Measurements from ENCODE around the gene TRIO. TPM values are rescaled to one million over a fixed set of nuclear protein-coding genes. Genes with fewer than 3 reads are reported as not detected.

Gene TRIO
- total RNA-seq, 4 donors from 2014 or later = 112 to 155 (median 145) TPM

- no peaks in the 10 kb centered on the region for H3K27me3 ChIP-seq
- WGBS = 97% methylated on average over 4 of the region's 4 CpGs
- no peak for TF ChIP-seq POLR2AphosphoS5 (IDR thresholded peaks at IDR 0.05)
- no peak for TF ChIP-seq EP300 (IDR thresholded peaks at IDR 0.05)
- TF ChIP-seq CTCF (IDR thresholded peaks at IDR 0.05) = no peak
- no peak for TF ChIP-seq POLR2A (IDR thresholded peaks at IDR 0.05; ENCODE audit: low read depth)
- H3K9me3 ChIP-seq = no peaks in the 10 kb centered on the region
- H3K4me3 ChIP-seq = no peak overlapping the region
- intact Hi-C loops (cut with DNase I) = no loop called here
- no peak for DNase-seq (ENCODE audit: extremely low spot score)
- no peaks in the 10 kb centered on the region for H3K4me1 ChIP-seq
- no peaks in the 10 kb centered on the region for H3K36me3 ChIP-seq
- no peak overlapping the region for H3K27ac ChIP-seq (replicated peaks in 1 of 4)
These were observed 23.0 kb upstream of the TRIO start for GRCh38 chr5:14120176-14120575.

- no peak for DNase-seq (ENCODE audit: extremely low spot score)
- no peaks in the 10 kb centered on the region for H3K4me1 ChIP-seq
- WGBS = 96% methylated on average over 1 of the region's 1 CpG
- H3K9me3 ChIP-seq = no peaks in the 10 kb centered on the region
- intact Hi-C loops (cut with DNase I) = no loop called here
- no peak overlapping the region for H3K4me3 ChIP-seq
- TF ChIP-seq POLR2AphosphoS5 (IDR thresholded peaks at IDR 0.05) = no peak
- H3K36me3 ChIP-seq = no peaks in the 10 kb centered on the region
- H3K27me3 ChIP-seq = no peaks in the 10 kb centered on the region
- H3K27ac ChIP-seq (replicated peaks in 1 of 4) = no peak overlapping the region
These were observed 21.6 kb upstream of the TRIO start for GRCh38 chr5:14121552-14121951.

GRCh38 chr5:14122089-14122488 is 21.1 kb upstream of the TRIO start:
- no peak for TF ChIP-seq EP300 (IDR thresholded peaks at IDR 0.05)
- TF ChIP-seq POLR2A (IDR thresholded peaks at IDR 0.05; ENCODE audit: low read depth) = no peak
- intact Hi-C loops (cut with DNase I) = no loop called here
- Histone ChIP-seq H3K27ac (replicated peaks in 1 of 4) (no peak overlapping the region), H3K27me3 (no peaks in the 10 kb centered on the region), H3K9me3 (no peaks in the 10 kb centered on the region), H3K36me3 (no peaks in the 10 kb centered on the region), H3K4me3 (no peak overlapping the region), H3K4me1 (no peaks in the 10 kb centered on the region)
- WGBS = 98% methylated on average over 4 of the region's 4 CpGs
- no peak for DNase-seq (ENCODE audit: extremely low spot score)

GRCh38 chr5:14123551-14123950 is 19.6 kb upstream of the TRIO start:
- Histone ChIP-seq H3K36me3 (no peaks in the 10 kb centered on the region), H3K4me3 (no peak overlapping the region), H3K27ac (replicated peaks in 1 of 4) (no peak overlapping the region), H3K4me1 (no peaks in the 10 kb centered on the region), H3K27me3 (no peaks in the 10 kb centered on the region), H3K9me3 (no peaks in the 10 kb centered on the region)
- WGBS = 94% methylated on average over 4 of the region's 4 CpGs
- intact Hi-C loops (cut with DNase I) = no loop called here
- TF ChIP-seq CTCF (IDR thresholded peaks at IDR 0.05) (no peak), POLR2A (IDR thresholded peaks at IDR 0.05; ENCODE audit: low read depth) (no peak), EP300 (IDR thresholded peaks at IDR 0.05) (no peak), POLR2AphosphoS5 (IDR thresholded peaks at IDR 0.05) (no peak)
- DNase-seq (ENCODE audit: extremely low spot score) = no peak

- Histone ChIP-seq H3K36me3 (no peaks in the 10 kb centered on the region), H3K4me1 (no peaks in the 10 kb centered on the region), H3K27me3 (no peaks in the 10 kb centered on the region), H3K4me3 (no peak overlapping the region), H3K9me3 (no peaks in the 10 kb centered on the region), H3K27ac (replicated peaks in 1 of 4) (no peak overlapping the region)
- TF ChIP-seq CTCF (IDR thresholded peaks at IDR 0.05) (no peak), EP300 (IDR thresholded peaks at IDR 0.05) (no peak), POLR2AphosphoS5 (IDR thresholded peaks at IDR 0.05) (no peak), POLR2A (IDR thresholded peaks at IDR 0.05; ENCODE audit: low read depth) (no peak)
- 93% methylated on average over 5 of the region's 5 CpGs for WGBS
- intact Hi-C loops (cut with DNase I) = no loop called here
- no peak for DNase-seq (ENCODE audit: extremely low spot score)
These were observed 19.1 kb upstream of the TRIO start for GRCh38 chr5:14123974-14124482.

- Histone ChIP-seq H3K4me1 (no peaks in the 10 kb centered on the region), H3K27ac (replicated peaks in 1 of 4) (no peak overlapping the region), H3K4me3 (no peak overlapping the region), H3K9me3 (no peaks in the 10 kb centered on the region), H3K27me3 (no peaks in the 10 kb centered on the region), H3K36me3 (no peaks in the 10 kb centered on the region)
- 89% methylated on average over 1 of the region's 1 CpG for WGBS
- no peak for DNase-seq (ENCODE audit: extremely low spot score)
- TF ChIP-seq EP300 (IDR thresholded peaks at IDR 0.05) (no peak), POLR2AphosphoS5 (IDR thresholded peaks at IDR 0.05) (no peak), CTCF (IDR thresholded peaks at IDR 0.05) (no peak), POLR2A (IDR thresholded peaks at IDR 0.05; ENCODE audit: low read depth) (no peak)
- intact Hi-C loops (cut with DNase I) = no loop called here
These were observed 17.9 kb upstream of the TRIO start for GRCh38 chr5:14125262-14125661.
